HepG2 (cell line): ENCODE data around the gene ARL6IP4. TPM values are rescaled to one million over a fixed set of nuclear protein-coding genes. Genes with fewer than 3 reads are reported as not detected.

ENCODE experiments used
- ATAC-seq: fragments of 200-7000 bp; cut with Tn5 transposase; 3 replicates; pipeline ENCODE4 v1.9.1; 2020; ENCODE audit warnings: mild to moderate bottlenecking, moderate library complexity
- BruUV-seq: library from RNA; stranded (reverse); fragments of 400-500 nt; replicated peaks from 2 replicates; lab custom pipeline; 2021; lab: Mats Ljungman, UMichigan
- CTCF ChIA-PET: fragments of 300-600 bp; formaldehyde crosslinking; extraction: SDS; loops from one replicate; lab custom pipeline; 2021; ENCODE audit warnings: low total read pairs, inconsistent platforms, low intra/inter-chr PET ratio; lab: Yijun Ruan, JAX
- POLR2A ChIA-PET: fragments of 350-600 bp; sonication (Branson Sonifier 250); formaldehyde crosslinking; loops from one replicate; lab custom pipeline; 2020; ENCODE audit warnings: antibody characterized with exemption, inconsistent platforms; lab: Yijun Ruan, JAX
- DNase-seq: peaks from one replicate; pipeline ENCODE4 v3.0.0-alpha.2; 2015; ENCODE audit warnings: low spot score
- FAIRE-seq: peaks from 3 replicates; lab custom pipeline; 2011; peaks lifted over from hg19 to GRCh38; lab: Jason Lieb, UNC
- H2AFZ ChIP-seq: one replicate; pipeline ENCODE4 v1.6.1; 2011; ENCODE audit warnings: low read length, inconsistent platforms
- H3K27ac ChIP-seq: fragments of 300-600 bp; 3 replicates; pipeline ENCODE4 v1.8.0; 2011; ENCODE audit warnings: mixed run types, mild to moderate bottlenecking, mixed read lengths, low read length, inconsistent platforms; ENCODE audit not compliant: insufficient read depth; ENCODE audit errors: extremely low read length
- H3K27me3 ChIP-seq, 2 experiments: fragments of 200-600 bp in 1 of 2; 2 replicates in 1 of 2; 3 replicates in 1 of 2; pipeline versions ENCODE4 v1.6.0 to v1.8.0; 2011; ENCODE audit warnings: low read length in 2 of 2, mild to moderate bottlenecking in 2 of 2, moderate library complexity in 2 of 2, inconsistent platforms in 1 of 2; ENCODE audit not compliant: insufficient read depth in 2 of 2, control insufficient read depth in 1 of 2
- H3K36me3 ChIP-seq, 2 experiments: fragments of 200-600 bp in 1 of 2; replicated peaks in 1 of 2; 2 replicates in 1 of 2; 3 replicates in 1 of 2; pipeline versions ENCODE4 v1.5.1 to v1.8.0; 2011; ENCODE audit warnings: low read length in 2 of 2, inconsistent platforms in 1 of 2; ENCODE audit not compliant: insufficient read depth in 2 of 2, control insufficient read depth in 1 of 2
- H3K4me1 ChIP-seq: 2 replicates; pipeline ENCODE4 v1.5.1; 2012; ENCODE audit warnings: low read length, inconsistent platforms; ENCODE audit not compliant: insufficient read depth
- H3K4me2 ChIP-seq: 2 replicates; pipeline ENCODE4 v1.6.0; 2011; ENCODE audit warnings: low read depth, low read length, inconsistent platforms
- H3K4me3 ChIP-seq, 3 experiments: fragments of 200-600 bp in 1 of 3; sonication (generic), shearing (Covaris generic) in 1 of 3; replicated peaks in 1 of 3; 2 replicates each; pipeline ENCODE4 v1.5.1; 2011 to 2016; ENCODE audit warnings: low read length in 3 of 3, inconsistent platforms in 2 of 3, low read depth in 2 of 3, mild to moderate bottlenecking in 2 of 3, control low read depth in 1 of 3, mixed read lengths in 1 of 3; ENCODE audit not compliant: insufficient read depth in 1 of 3
- H3K79me2 ChIP-seq: one replicate; pipeline ENCODE4 v1.6.1; 2011; ENCODE audit warnings: low read length, inconsistent platforms; ENCODE audit not compliant: insufficient read depth
- H3K9ac ChIP-seq: 2 replicates; pipeline ENCODE4 v1.6.0; 2011; ENCODE audit warnings: mild to moderate bottlenecking, low read depth, low read length, inconsistent platforms; ENCODE audit not compliant: insufficient read depth
- H3K9me3 ChIP-seq: 2 replicates; pipeline ENCODE4 v1.5.1; 2012; ENCODE audit warnings: mild to moderate bottlenecking, low read length
- H4K20me1 ChIP-seq: 2 replicates; pipeline ENCODE4 v1.6.0; 2011; ENCODE audit warnings: inconsistent platforms, mild to moderate bottlenecking, low read length, moderate library complexity; ENCODE audit not compliant: insufficient read depth
- ARID5B ChIP-seq: IDR thresholded peaks from 2 replicates; pipeline ENCODE4 v1.4.0; 2020; ENCODE audit warnings: mild to moderate bottlenecking, missing genetic modification reagents
- FOXO4 ChIP-seq: sonication (generic); formaldehyde crosslinking; conservative IDR thresholded peaks from 2 replicates; pipeline ENCODE4 v1.8.1; 2023; ENCODE audit warnings: missing genetic modification reagents
- GATAD2A ChIP-seq: IDR thresholded peaks from 2 replicates; pipeline ENCODE4 v1.6.1; 2016
- NCOA2 ChIP-seq: sonication (generic); formaldehyde crosslinking; IDR thresholded peaks from 2 replicates; pipeline ENCODE4 v1.8.0; 2022; ENCODE audit warnings: inconsistent platforms
- ZBTB49 ChIP-seq: sonication (generic); formaldehyde crosslinking; IDR thresholded peaks from 2 replicates; pipeline ENCODE4 v1.4.0; 2020; ENCODE audit warnings: missing genetic modification reagents, borderline replicate concordance
- ZNF33A ChIP-seq: sonication (generic); formaldehyde crosslinking; IDR thresholded peaks from 2 replicates; pipeline ENCODE4 v1.5.1; 2020; ENCODE audit warnings: missing genetic modification reagents, mild to moderate bottlenecking, moderate library complexity, borderline replicate concordance
- ZSCAN30 ChIP-seq: sonication (generic); formaldehyde crosslinking; IDR thresholded peaks from 2 replicates; pipeline ENCODE4 v1.5.0; 2020; ENCODE audit warnings: mild to moderate bottlenecking, missing genetic modification reagents
- WGBS: methylation state at CpG from one replicate; pipeline ENCODE4 v1.1.6; 2017; ENCODE audit warnings: low lambda C conversion rate; 5-methylcytosine and 5-hydroxymethylcytosine counted together
- in situ Hi-C: cut with HindIII; loops from 2 replicates; pipeline ENCODE4 v1.10.0; 2017; ENCODE audit warnings: low pct_unique_long_range_greater_than_20kb; ENCODE audit not compliant: extremely low pct_ligation_motif_present
- intact Hi-C: fragments of 100-400 bp; cut with micrococcal nuclease; formaldehyde crosslinking; loops from one replicate; pipeline ENCODE4 v1.10.0; 2022; ENCODE audit not compliant: unreplicated experiment
- polyA plus RNA-seq, 8 experiments: library from polyadenylated mRNA; depleted of rRNA in 3 of 8; stranded (reverse) in 7 of 8; unstranded in 1 of 8; fragments of >200 nt; fragmentation: Illumina TruSeq in 4 of 8; extraction: Trizol in 4 of 8; gene quantifications; 2 replicates each; pipeline versions ENCODE4 v1.2.1 to v1.2.3, GENCODE V29; 2011 to 2016; ENCODE audit warnings: low read depth in 4 of 8, missing spikeins in 1 of 8, mixed read lengths in 1 of 8; ENCODE audit not compliant: insufficient read depth in 1 of 8
- total RNA-seq, 5 experiments: library from RNA; depleted of rRNA; stranded (reverse); fragments of >200 nt; fragmentation: Illumina TruSeq; extraction: Trizol; gene quantifications; 2 replicates each; pipeline ENCODE4 v1.2.3, GENCODE V29; 2016; ENCODE audit warnings: low read depth in 1 of 5

ARL6IP4 gene
- total and polyA plus RNA-seq, 2 of the 13 experiments (the other 11 are each of a cell fraction or from before 2014, with no cell fraction given): 155 to 220 TPM

DNA sequence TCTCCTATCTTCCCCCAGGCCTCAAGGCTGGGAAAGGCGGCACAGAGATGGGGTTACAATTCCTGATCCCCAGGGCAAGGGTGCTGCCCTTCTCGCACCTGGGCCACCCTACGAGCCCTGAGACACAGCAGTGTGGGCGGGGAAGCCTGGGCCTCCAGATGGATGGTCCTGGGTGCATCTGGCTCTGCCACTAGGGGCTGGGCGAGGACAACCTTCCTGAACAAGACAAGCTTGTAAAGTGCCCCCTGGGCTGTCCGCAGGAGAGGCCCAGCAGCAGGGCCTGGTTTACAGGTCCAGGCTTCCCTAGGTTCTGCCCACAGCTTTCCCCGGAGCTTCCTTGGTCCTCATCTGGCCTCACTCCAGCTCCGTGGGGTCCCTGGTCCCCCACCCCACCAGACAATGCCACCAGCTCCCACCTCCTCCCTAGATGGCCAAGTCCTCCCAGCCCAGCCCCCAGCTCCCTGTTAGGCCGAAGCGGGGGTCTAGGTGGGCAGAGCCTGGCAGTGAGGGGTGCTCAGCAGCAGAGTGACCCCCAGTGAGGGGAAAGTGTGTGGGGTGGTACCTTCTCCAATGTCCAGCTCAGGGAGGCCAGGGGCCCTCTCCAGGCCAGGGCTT is 8.9 kb downstream of the ARL6IP4 start (continued):
- no peak for TF ChIP-seq ARID5B (CRISPR knock-in tag)
- no peak for TF ChIP-seq FOXO4

DNA sequence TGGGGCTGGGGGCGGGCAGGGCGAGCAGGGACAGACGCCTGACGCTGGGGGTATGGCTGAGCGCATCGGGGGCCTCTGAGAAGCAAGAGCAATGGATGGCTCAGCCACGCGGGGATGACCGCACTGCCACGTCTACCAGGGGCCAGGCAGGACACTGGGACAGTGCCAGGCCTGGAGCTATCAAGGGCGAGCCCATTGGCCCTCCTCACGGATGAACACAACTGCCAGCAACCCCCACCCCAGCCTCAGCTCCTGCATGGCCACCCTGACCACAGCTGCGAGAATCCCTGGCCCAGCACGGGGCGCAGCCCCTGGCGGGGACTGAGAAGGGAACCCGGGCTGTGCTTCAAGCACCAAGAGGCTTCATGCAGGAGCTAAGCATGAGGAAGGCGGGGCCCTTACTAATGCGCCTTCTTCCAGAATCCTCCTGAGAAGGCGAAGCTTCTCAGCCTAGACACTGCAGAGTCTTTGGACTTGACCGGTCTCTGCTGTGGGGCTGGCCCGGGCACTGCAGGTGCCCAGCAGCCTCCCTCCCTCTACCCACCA is 9.5 kb downstream of the ARL6IP4 start:
- intact Hi-C loops: no loop called here
- in situ Hi-C loops: no loop called here
- BruUV-seq: no TSS peak
- Histone ChIP-seq H2AFZ (no peak overlapping the region), H3K79me2 (no peaks in the 10 kb centered on the region), H4K20me1 (no peaks in the 10 kb centered on the region), H3K4me1 (peaks cover 6% of the 10 kb centered on the region), H3K36me3 (peaks cover 4 to 6% of the 10 kb centered on the region in 2 experiments; a peak in 3 of 5 replicates), H3K4me2 (no peak overlapping the region), H3K9me3 (no peaks in the 10 kb centered on the region), H3K27ac (no peak overlapping the region), H3K9ac (no peak overlapping the region), H3K27me3 (no peaks in the 10 kb centered on the region), H3K4me3 (no peak overlapping the region)
- FAIRE-seq: no peak
- CTCF ChIA-PET: no interaction called here
- WGBS: 100% methylated on average over 3 of the region's 22 CpGs
- POLR2A ChIA-PET: interaction anchor here (1.5 kb wide), 1 partner anchor 243 kb away, joined by 4 read pairs; the partner anchor contains the start of genes MPHOSPH9 and MTRFR
- TF ChIP-seq ZSCAN30 (CRISPR knock-in tag) (no peak), ZBTB49 (no peak), NCOA2 (CRISPR knock-in tag) (no peak), ZNF33A (CRISPR knock-in tag) (no peak), GATAD2A (CRISPR knock-in tag) (no peak)
- DNase-seq: no peak
- ATAC-seq: no peak
